Measurements from ENCODE around the gene CACNG6. TPM values are rescaled to one million over a fixed set of nuclear protein-coding genes. Genes with fewer than 3 reads are reported as not detected.

CACNG6 gene
- total and polyA plus RNA-seq, 10 of the 15 experiments (the other 5 are each of a cell fraction or from before 2014, with no cell fraction given) = 0.07 TPM; not detected in 9

DNA sequence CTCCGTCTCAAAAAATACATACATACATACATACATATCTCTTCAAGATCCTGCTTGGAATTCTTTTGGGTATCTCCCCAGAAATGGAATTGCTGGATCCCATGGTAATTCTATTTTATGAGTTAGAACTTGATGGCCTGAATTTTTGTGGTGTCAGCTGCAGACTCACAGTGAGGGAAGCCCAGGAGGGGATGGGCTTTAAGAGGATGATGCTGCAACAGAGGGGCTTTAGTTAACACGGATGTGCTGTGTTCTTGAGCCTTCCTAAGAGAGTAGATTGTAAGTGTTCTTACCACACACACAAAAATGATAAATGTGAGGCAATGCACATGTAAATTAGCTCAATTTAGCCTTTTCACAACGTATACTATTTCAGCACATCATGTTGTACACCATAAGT lies 31.8 kb downstream of the CACNG6 start:
- Histone ChIP-seq H2AFZ (ENCODE audit: control insufficient read depth, low read depth, low read length) (no peak overlapping the region), H3K4me3 (no peak overlapping the region), H3K9me3 (replicated peaks; ENCODE audit: control insufficient read depth, insufficient read depth, low read length) (no peaks in the 10 kb centered on the region; the same call in 2 of the 3 replicates), H3K36me3 (ENCODE audit: control insufficient read depth in 2 of 2, insufficient read depth in 2 of 2, low read length in 1 of 2) (no peaks in the 10 kb centered on the region), H4K20me1 (ENCODE audit: control insufficient read depth, insufficient read depth) (no peaks in the 10 kb centered on the region), H3K27me3 (replicated peaks in 1 of 2; ENCODE audit: control insufficient read depth in 2 of 2, insufficient read depth in 2 of 2, low read length in 1 of 2) (no peaks in the 10 kb centered on the region), H3K4me2 (ENCODE audit: control insufficient read depth, insufficient read depth) (no peak overlapping the region), H3K9ac (ENCODE audit: control insufficient read depth, insufficient read depth, low read length) (no peak overlapping the region), H3K27ac (ENCODE audit: control insufficient read depth, insufficient read depth) (no peak overlapping the region), H3K4me1 (ENCODE audit: control insufficient read depth, insufficient read depth, low read length) (no peaks in the 10 kb centered on the region), H3K79me2 (ENCODE audit: control insufficient read depth, insufficient read depth, low read length) (no peaks in the 10 kb centered on the region)
- intact Hi-C loops (cut with micrococcal nuclease; ENCODE audit: unreplicated experiment) = loop anchor here (10.0 kb wide), 1 partner anchor 598 kb away; no protein-coding TSS in a partner anchor
- ChIA-PET CTCF (interaction anchor here (0.9 to 2.4 kb wide), 8 partner anchors 12 to 828 kb away, joined by 3 to 16 read pairs (median 6); no protein-coding TSS in a partner anchor), RAD21 (ENCODE audit: unreplicated experiment) (interaction anchor here (0.9 to 2.9 kb wide), 2 partner anchors 230 to 598 kb away, joined by 3 to 13 read pairs; no protein-coding TSS in a partner anchor), SMC1A (ENCODE audit: uncharacterized antibody, unreplicated experiment) (interaction anchor here (1.1 kb wide), 1 partner anchor 980 kb away, joined by 3 read pairs; no protein-coding TSS in a partner anchor), POLR2A (no interaction called here)
- TF ChIP-seq ZNF24 (IDR thresholded peaks at IDR 0.05) = no peak
- TF ChIP-seq MTA3 (IDR thresholded peaks at IDR 0.05; ENCODE audit: borderline replicate concordance, low read length) = no peak
- FAIRE-seq (no peak), DNase-seq (ENCODE audit: low read depth, low spot score) (no peak), ATAC-seq (no peak)
- WGBS (ENCODE audit: insufficient coverage, insufficient replicate concordance, low lambda C conversion rate, missing lambda C conversion rate) = 20% methylated on average over 3 of the region's 3 CpGs
- in situ Hi-C loops (cut with MboI) = loop anchor here (10.0 kb wide), 2 partner anchors 598 to 828 kb away; partner anchors contain the start of gene ZNF665
- no TSS peak for BruUV-seq (replicated peaks)

DNA sequence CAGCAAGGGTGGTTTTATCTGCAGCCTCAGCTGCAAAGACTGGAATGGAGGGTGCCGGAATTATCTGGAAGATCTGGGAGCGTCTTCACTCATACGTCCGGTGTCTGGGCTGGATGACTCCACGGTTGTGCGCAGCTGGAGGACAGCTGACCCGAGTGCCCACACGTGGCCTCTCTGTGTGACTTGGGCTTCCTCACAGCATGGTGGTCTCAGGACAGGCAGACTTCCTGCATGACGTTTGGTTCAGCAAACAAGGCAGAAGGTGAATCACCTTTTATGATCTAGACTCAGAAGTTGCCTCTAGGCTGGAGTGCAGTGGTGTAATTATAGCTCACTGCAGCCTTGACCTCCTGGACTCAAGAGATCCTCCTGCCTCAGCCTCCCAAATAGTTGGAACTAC lies 33.2 kb downstream of the CACNG6 start:
- RAD21 ChIA-PET (ENCODE audit: unreplicated experiment) = interaction anchor here (2.9 kb wide), 1 partner anchor 599 kb away, joined by 13 read pairs; no protein-coding TSS in a partner anchor
- Histone ChIP-seq H3K4me3 (no peak overlapping the region), H3K9me3 (replicated peaks; ENCODE audit: control insufficient read depth, insufficient read depth, low read length) (no peaks in the 10 kb centered on the region; the same call in 2 of the 3 replicates), H3K79me2 (ENCODE audit: control insufficient read depth, insufficient read depth, low read length) (no peaks in the 10 kb centered on the region), H4K20me1 (ENCODE audit: control insufficient read depth, insufficient read depth) (no peaks in the 10 kb centered on the region), H3K4me2 (ENCODE audit: control insufficient read depth, insufficient read depth) (no peak overlapping the region), H3K27ac (ENCODE audit: control insufficient read depth, insufficient read depth) (no peak overlapping the region), H3K4me1 (ENCODE audit: control insufficient read depth, insufficient read depth, low read length) (no peaks in the 10 kb centered on the region), H3K9ac (ENCODE audit: control insufficient read depth, insufficient read depth, low read length) (no peak overlapping the region), H3K27me3 (replicated peaks in 1 of 2; ENCODE audit: control insufficient read depth in 2 of 2, insufficient read depth in 2 of 2, low read length in 1 of 2) (no peaks in the 10 kb centered on the region), H3K36me3 (ENCODE audit: control insufficient read depth in 2 of 2, insufficient read depth in 2 of 2, low read length in 1 of 2) (no peaks in the 10 kb centered on the region), H2AFZ (ENCODE audit: control insufficient read depth, low read depth, low read length) (no peak overlapping the region)
- SMC1A ChIA-PET (ENCODE audit: uncharacterized antibody, unreplicated experiment) = interaction anchor here (1.1 to 1.4 kb wide), 2 partner anchors 232 to 600 kb away, joined by 3 read pairs; no protein-coding TSS in a partner anchor
- WGBS (ENCODE audit: insufficient coverage, insufficient replicate concordance, low lambda C conversion rate, missing lambda C conversion rate) = 59% methylated on average over 9 of the region's 9 CpGs
- CTCF ChIA-PET = interaction anchor here (1.2 to 2.4 kb wide), 5 partner anchors 13 to 829 kb away, joined by 3 to 16 read pairs (median 10); no protein-coding TSS in a partner anchor
- FAIRE-seq (no peak), ATAC-seq (no peak), DNase-seq (ENCODE audit: low read depth, low spot score) (no peak)
- POLR2A ChIA-PET = interaction anchor here (0.7 kb wide), 1 partner anchor 11 kb away, joined by 6 read pairs; no protein-coding TSS in a partner anchor
- TF ChIP-seq RAD51 (IDR thresholded peaks at IDR 0.05) (no peak), TBL1XR1 (IDR thresholded peaks at IDR 0.05; ENCODE audit: low read depth, low read length) (no peak), WRNIP1 (IDR thresholded peaks at IDR 0.05; ENCODE audit: borderline replicate concordance, low read depth, low read length) (no peak), ZNF622 (IDR thresholded peaks at IDR 0.05) (no peak), MYB (IDR thresholded peaks at IDR 0.05; ENCODE audit: borderline replicate concordance, low read depth, low read length) (no peak), SIN3A (IDR thresholded peaks at IDR 0.05; ENCODE audit: low read depth, low read length) (no peak), SP1 (IDR thresholded peaks at IDR 0.05; ENCODE audit: low read depth, low read length) (no peak), MEF2B (IDR thresholded peaks at IDR 0.05; ENCODE audit: partially characterized antibody, poor library complexity, severe bottlenecking) (no peak)
- TF ChIP-seq, protein P1, sequence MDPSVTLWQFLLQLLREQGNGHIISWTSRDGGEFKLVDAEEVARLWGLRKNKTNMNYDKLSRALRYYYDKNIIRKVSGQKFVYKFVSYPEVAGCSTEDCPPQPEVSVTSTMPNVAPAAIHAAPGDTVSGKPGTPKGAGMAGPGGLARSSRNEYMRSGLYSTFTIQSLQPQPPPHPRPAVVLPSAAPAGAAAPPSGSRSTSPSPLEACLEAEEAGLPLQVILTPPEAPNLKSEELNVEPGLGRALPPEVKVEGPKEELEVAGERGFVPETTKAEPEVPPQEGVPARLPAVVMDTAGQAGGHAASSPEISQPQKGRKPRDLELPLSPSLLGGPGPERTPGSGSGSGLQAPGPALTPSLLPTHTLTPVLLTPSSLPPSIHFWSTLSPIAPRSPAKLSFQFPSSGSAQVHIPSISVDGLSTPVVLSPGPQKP (IDR thresholded peaks at IDR 0.05; ENCODE audit: low read depth, low read length) = no peak
- TF ChIP-seq, protein P2, sequence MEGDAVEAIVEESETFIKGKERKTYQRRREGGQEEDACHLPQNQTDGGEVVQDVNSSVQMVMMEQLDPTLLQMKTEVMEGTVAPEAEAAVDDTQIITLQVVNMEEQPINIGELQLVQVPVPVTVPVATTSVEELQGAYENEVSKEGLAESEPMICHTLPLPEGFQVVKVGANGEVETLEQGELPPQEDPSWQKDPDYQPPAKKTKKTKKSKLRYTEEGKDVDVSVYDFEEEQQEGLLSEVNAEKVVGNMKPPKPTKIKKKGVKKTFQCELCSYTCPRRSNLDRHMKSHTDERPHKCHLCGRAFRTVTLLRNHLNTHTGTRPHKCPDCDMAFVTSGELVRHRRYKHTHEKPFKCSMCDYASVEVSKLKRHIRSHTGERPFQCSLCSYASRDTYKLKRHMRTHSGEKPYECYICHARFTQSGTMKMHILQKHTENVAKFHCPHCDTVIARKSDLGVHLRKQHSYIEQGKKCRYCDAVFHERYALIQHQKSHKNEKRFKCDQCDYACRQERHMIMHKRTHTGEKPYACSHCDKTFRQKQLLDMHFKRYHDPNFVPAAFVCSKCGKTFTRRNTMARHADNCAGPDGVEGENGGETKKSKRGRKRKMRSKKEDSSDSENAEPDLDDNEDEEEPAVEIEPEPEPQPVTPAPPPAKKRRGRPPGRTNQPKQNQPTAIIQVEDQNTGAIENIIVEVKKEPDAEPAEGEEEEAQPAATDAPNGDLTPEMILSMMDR (IDR thresholded peaks at IDR 0.05 in 2 of 3, conservative IDR thresholded peaks at IDR 0.05 in 1 of 3; ENCODE audit: control insufficient read depth in 2 of 3, extremely low read depth in 1 of 3, insufficient read depth in 1 of 3, low read depth in 3 of 3, low read length in 3 of 3) = no peak
- in situ Hi-C loops (cut with MboI) (loop anchor here (10.0 kb wide), 2 partner anchors 600 to 830 kb away; partner anchors contain the start of gene ZNF665), intact Hi-C loops (cut with micrococcal nuclease; ENCODE audit: unreplicated experiment) (loop anchor here (10.0 kb wide), 1 partner anchor 600 kb away; no protein-coding TSS in a partner anchor)
- no TSS peak for BruUV-seq (replicated peaks)
